IPS DF 6.9 (cell line): ENCODE data around the gene THADA.
A peak's percentile ranks its signal among the peaks of the same experiment; 100 is the strongest.

Experiments
- DNase-seq: peaks from one replicate; pipeline ENCODE4 v3.0.0-alpha.2; 2013; ENCODE audit warnings: low read depth, low spot score
- H3K27ac ChIP-seq: one replicate; pipeline ENCODE4 v1.5.1; 2013; ENCODE audit warnings: low read length, control low read depth
- H3K27me3 ChIP-seq: 2 replicates; pipeline ENCODE4 v1.6.1; 2013; ENCODE audit warnings: mild to moderate bottlenecking, low read length; ENCODE audit not compliant: control insufficient read depth, insufficient read depth
- H3K36me3 ChIP-seq: 2 replicates; pipeline ENCODE4 v1.6.1; 2013; ENCODE audit warnings: low read length; ENCODE audit not compliant: control insufficient read depth, insufficient read depth
- H3K4me1 ChIP-seq: 2 replicates; pipeline ENCODE4 v1.6.1; 2013; ENCODE audit warnings: low read length; ENCODE audit not compliant: control insufficient read depth, insufficient read depth
- H3K4me3 ChIP-seq: 2 replicates; pipeline ENCODE4 v1.5.1; 2013; ENCODE audit warnings: mild to moderate bottlenecking, low read length
- H3K9me3 ChIP-seq: 2 replicates; pipeline ENCODE4 v1.6.1; 2013; ENCODE audit warnings: low read length, inconsistent platforms; ENCODE audit not compliant: control insufficient read depth, insufficient read depth
- WGBS: extraction: QIAGEN DNeasy Blood & Tissue Kit; methylation state at CpG from one replicate; pipeline ENCODE4 v1.1.7; 2013; ENCODE audit warnings: mixed read lengths, missing lambda C conversion rate; ENCODE audit not compliant: insufficient read length, insufficient coverage; 5-methylcytosine and 5-hydroxymethylcytosine counted together

Gene THADA

DNA sequence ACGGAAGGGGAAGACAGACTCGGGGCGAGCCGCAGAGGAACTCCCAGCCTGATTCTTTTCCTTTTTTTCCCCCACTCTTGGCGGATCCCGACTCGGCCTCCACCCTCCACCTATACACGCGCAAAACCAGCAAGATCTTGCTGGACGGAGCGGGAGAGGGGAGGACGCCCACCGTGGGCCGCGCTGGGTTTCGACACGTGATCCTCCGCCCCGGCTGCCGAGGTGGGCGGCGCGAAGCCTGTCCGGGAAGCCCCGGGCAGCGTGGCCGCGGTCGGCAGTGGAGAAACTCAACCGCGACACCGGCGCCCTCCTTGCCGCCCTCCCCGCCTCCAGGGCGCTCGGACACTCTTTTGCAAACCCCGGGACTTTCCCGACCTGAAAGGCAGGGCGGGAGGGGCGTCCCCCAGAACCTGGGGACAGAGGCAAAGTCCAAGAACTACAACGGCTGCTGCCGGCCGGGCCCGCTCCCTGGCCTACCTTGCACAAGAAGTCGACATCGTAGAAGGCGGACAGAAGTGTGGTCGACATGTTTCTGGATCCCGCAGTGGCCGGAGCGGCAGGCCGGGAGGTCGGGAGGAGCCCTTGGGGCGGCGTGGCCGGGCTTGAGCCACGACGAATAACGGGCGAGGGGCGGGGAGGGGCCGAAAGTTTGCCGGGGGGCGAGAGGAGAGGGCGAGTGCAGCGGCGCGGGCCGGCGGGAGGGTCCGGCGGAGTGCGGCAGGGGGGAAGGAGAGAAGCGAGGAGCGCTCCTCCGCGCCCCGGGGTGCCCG, 369.9 kb downstream of the THADA start:
- no peak for DNase-seq

DNA sequence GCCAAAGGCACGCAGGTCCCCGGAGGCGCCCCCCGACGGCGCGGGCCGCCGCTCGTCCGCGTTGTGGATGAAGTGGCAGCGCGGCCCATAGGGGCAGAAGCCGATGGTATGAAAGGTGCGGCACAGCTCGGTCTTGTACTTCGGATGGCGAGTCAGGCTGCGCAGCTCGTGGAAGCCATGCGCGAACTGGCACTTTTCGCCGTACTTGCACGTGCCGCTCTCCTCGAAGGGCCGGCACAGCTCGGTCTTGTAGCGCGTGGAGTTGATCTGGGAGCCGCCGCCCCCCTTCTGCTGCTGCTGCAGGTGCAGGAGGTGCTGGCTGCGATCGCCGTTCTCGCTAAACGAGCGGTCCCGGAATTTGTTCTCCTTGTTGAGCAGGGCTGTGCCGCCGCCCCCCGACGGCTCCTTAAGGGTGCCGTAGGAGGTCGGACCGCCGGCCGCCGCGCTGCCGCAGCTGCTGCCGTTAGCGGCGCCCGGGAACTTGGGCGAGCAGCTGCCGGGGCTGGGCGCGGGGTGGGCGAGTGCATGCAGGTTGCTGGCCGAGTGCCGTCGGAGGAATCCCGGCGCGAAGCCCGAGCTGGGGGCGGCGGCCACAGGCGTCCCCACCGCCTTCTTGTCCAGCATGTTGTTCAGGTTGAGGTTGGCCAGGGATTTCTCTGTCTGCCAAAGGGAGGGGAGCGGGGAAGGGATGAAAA, 370.6 kb downstream of the THADA start:
- Histone ChIP-seq H3K9me3 (no peaks in the 10 kb centered on the region), H3K4me1 (no peaks in the 10 kb centered on the region), H3K36me3 (peaks cover 11% of the 10 kb centered on the region; the same call in 1 of the 2 replicates), H3K27ac (no peak overlapping the region), H3K27me3 (no peaks in the 10 kb centered on the region), H3K4me3 (peak overlapping the region; percentile 88; the same call in 1 of the 2 replicates)
- DNase-seq, result no peak
- no CpG with 5 or more reads among the region's 74 CpGs for WGBS

More for the DNA sequence above, 369.9 kb downstream of the THADA start:
- Histone ChIP-seq H3K4me3 (peak overlapping the region; percentile 88), H3K27me3 (no peaks in the 10 kb centered on the region), H3K4me1 (peaks cover 4% of the 10 kb centered on the region; the same call in 1 of the 2 replicates), H3K27ac (no peak overlapping the region), H3K9me3 (no peaks in the 10 kb centered on the region), H3K36me3 (peaks cover 11% of the 10 kb centered on the region; the same call in 1 of the 2 replicates)
- no CpG with 5 or more reads among the region's 80 CpGs for WGBS

DNA sequence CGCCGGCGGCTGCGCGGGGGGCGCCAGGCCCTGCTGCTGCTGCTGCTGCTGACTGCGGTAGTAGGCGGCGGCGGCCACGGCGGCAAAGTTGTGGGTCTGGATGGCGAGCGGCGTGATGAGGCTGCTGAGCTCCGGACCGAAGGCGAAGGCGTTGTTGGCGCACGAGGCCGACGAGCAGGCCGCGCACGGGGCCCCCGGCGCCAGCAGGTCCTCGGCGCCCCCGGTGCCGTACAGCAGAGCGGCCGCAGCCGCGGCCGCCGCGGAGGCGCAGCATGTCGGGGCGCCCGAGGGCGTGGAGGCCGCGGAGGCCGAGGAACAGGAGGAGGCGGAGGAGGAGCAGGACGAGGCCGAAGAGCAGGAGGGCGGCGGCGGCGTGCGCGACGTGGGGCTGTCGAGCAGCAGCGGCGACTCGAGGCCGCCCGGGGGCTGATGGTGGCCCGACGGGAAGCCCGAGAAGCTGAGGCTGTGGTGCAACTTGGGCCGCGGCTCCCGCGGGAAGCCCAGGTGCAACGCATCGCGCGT, 371.2 kb downstream of the THADA start:
- H3K27ac ChIP-seq, result no peak overlapping the region
- no peaks in the 10 kb centered on the region for H3K4me1 ChIP-seq
- no peaks in the 10 kb centered on the region for H3K27me3 ChIP-seq
- WGBS, result no CpG with 5 or more reads among the region's 74 CpGs
- H3K4me3 ChIP-seq, result peak overlapping the region; percentile 88
- H3K9me3 ChIP-seq, result no peaks in the 10 kb centered on the region
- peaks cover 11% of the 10 kb centered on the region; the same call in 1 of the 2 replicates for H3K36me3 ChIP-seq
- no peak for DNase-seq

DNA sequence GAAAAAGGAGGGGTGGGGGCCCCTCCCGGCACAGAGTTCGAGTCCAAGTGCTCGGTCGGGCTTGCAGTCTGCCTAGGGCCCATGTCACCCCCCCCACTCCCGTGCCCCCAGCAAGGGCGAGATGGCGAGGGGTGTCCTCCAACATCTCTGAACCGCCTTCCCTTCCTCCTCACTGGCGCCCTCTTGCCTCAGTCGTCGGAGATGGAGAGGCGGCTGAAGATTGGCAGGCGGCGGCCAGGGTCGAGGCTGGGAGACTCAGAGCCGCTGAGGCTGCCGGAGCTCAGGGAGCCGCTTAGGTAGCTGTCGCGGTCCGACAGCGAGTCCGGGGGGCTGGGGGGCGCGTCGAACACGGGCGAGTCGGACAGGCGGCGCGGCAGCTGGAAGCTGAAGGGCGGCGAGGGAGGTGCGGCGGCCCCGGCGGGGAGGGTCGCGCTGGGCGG, 371.7 kb downstream of the THADA start:
- no peaks in the 10 kb centered on the region for H3K27me3 ChIP-seq
- peak overlapping the region; percentile 88 for H3K4me3 ChIP-seq
- peaks cover 3% of the 10 kb centered on the region; the same call in 1 of the 2 replicates for H3K4me1 ChIP-seq
- H3K36me3 ChIP-seq, result peaks cover 11% of the 10 kb centered on the region; the same call in 1 of the 2 replicates
- WGBS, result no CpG with 5 or more reads among the region's 41 CpGs
- no peak for DNase-seq
- no peak overlapping the region for H3K27ac ChIP-seq
- no peaks in the 10 kb centered on the region for H3K9me3 ChIP-seq

DNA sequence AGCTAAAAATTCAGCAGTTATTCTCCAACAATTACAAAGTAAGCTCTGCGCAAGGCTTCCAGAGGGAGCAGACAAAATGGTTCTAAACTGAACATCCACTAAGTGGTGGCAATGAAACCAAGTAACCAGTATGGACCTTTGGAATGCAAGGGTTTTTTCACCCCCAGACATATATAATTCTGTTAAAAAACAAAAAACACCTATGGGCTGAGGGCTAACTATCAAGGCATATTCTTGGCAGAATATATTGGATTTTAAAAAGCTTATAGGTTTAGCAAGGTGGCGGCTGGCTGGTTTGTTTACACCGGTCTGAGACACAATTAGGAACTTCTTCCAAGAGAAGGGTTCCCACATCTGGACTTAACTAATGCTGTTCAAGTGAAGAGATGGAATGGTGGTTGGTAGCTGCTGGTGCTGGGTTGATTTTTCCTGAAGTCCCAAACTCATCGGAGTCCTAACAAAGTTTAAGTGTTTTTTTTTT, 372.3 kb downstream of the THADA start:
- Histone ChIP-seq H3K27ac (no peak overlapping the region), H3K9me3 (no peaks in the 10 kb centered on the region), H3K4me1 (peaks cover 8% of the 10 kb centered on the region; the same call in 1 of the 2 replicates), H3K4me3 (peak overlapping the region; percentile 29; the same call in 1 of the 2 replicates), H3K36me3 (peaks cover 11% of the 10 kb centered on the region; the same call in 1 of the 2 replicates), H3K27me3 (no peaks in the 10 kb centered on the region)
- DNase-seq, result no peak
- WGBS, result no CpG with 5 or more reads among the region's 4 CpGs

DNA sequence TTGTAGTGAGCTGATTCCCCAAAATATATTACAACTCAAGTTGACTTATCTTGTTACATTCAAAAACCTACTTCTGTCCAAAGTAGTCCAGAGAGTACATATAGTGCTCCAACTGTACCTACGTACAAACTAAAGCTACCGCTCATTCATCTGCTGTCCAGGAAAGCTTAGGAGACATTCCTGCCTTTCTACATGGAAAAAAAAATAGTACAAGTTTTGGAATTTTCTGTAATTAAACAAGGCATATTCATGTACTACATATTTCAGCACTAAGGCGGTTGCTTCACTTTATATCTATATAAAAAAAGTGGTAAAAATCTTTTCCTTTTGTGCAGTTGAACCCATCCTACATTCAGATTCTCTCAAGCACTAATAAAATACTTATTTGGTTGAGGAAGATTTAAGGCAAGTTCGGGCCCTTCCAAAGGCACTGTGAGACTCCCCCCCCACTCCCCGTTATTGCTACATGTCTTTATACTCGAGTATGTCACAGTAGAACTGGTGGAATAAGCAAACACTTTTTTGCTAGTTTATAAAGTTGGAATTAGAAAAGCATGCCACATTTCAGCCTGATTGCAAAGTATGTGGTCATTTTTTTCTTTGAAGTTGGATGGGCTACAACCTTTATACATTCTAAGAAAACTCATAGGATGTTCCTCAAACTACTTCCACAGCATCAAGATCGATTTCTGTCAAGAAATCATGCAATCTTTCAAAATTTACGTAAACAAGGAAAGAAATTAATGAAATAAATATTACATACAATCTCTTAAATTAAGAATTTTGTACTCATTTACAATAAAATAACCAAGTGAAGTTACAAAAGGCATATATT, 373.1 kb downstream of the THADA start:
- peaks cover 11% of the 10 kb centered on the region; the same call in 1 of the 2 replicates for H3K36me3 ChIP-seq
- H3K4me3 ChIP-seq, result no peak overlapping the region
- H3K27me3 ChIP-seq, result no peaks in the 10 kb centered on the region
- no CpG with 5 or more reads among the region's 8 CpGs for WGBS
- no peak for DNase-seq
- peaks cover 8% of the 10 kb centered on the region; the same call in 1 of the 2 replicates for H3K4me1 ChIP-seq
- no peaks in the 10 kb centered on the region for H3K9me3 ChIP-seq
- no peak overlapping the region for H3K27ac ChIP-seq

DNA sequence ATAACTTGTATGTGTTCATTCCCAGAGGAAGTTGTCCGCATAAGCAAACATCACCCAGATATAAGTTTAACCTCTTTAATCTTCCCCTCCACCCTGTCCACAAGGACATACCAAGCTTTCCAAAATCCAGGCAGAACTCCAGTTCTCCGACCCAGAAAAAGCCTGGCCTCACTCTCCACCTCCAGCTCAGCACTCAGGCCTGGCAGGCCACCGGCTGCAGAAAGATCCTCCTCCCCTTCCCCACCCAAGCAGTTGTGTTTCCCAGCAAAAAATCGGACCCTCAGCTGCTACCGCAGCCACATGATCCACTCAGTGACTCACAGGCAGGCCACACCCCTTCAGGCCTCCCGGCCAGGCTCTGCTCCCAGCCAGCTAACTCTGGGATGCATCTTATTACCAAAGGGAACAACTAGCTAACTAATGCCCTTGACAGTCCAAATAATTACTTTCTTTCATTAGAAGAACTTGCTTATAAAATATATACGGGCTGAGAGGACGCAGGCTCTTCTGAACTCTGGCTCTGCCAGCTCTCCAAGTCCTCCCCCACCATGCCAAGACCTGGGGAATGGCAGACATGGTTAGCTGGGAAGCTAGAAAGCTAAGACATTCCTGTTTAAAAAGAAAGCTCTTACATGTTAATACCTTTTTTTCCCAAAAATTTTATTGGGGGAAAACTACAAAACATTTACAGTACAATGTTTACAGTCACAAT, 373.9 kb downstream of the THADA start:
- Histone ChIP-seq H3K9me3 (no peaks in the 10 kb centered on the region), H3K27me3 (no peaks in the 10 kb centered on the region), H3K4me3 (peak overlapping the region; percentile 9; the same call in 1 of the 2 replicates), H3K27ac (peak overlapping the region; percentile 11), H3K36me3 (peaks cover 11% of the 10 kb centered on the region; the same call in 1 of the 2 replicates), H3K4me1 (peaks cover 10% of the 10 kb centered on the region)
- WGBS, result no CpG with 5 or more reads among the region's 8 CpGs
- DNase-seq, result no peak

DNA sequence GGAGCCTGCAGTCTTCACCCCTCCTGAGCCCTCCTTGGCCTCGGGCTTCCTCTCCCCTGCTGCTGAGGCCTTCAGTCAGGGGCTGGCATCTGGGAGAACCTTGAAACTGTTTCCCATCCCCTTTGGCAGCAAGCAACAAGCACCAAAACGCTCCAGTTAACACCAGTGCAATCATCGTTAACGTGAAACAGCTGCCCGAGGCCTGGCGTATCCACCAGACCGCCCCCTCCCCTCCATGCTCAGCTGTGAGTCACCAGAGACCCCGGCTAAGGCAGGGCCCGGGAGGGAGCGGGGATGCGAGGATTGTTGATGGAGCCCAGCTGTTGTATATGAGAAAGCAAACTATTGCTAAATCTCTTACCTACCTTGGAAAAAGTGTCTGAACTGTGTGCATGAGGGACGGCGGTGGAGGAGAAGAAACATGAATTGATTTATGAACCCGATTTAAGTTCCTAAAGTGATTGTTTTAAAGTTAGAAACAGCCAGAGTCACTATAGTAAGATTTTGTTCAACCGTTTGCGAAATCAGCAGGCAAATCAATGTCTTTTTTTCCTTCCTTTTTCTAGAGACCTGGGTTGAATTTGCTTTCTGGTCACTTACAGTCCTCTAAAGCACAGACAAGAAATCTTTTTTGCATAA, 374.6 kb downstream of the THADA start:
- Histone ChIP-seq H3K36me3 (peaks cover 11% of the 10 kb centered on the region; the same call in 1 of the 2 replicates), H3K4me1 (peaks cover 10% of the 10 kb centered on the region), H3K9me3 (no peaks in the 10 kb centered on the region), H3K27ac (peak overlapping the region; percentile 11), H3K27me3 (no peaks in the 10 kb centered on the region), H3K4me3 (no peak overlapping the region)
- DNase-seq, result no peak
- WGBS, result no CpG with 5 or more reads among the region's 16 CpGs

DNA sequence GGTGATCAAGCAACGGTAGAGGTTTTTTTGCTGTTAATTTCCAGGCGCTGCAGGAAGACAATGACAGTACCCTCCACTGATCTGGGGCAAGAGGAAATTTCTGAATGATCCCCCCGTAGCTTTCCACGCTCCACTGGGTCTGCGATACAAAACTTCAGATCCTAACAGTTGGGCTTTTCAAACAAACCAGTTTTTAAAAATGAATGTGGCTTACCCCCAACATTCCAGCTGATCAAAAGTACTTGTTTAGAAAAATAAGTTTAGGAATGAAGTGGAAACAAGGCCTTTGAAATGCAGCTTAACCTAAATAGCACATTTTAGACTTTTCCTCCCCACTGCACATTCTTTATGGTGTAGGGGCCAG, 375.1 kb downstream of the THADA start:
- peaks cover 11% of the 10 kb centered on the region; the same call in 1 of the 2 replicates for H3K36me3 ChIP-seq
- H3K27me3 ChIP-seq, result no peaks in the 10 kb centered on the region
- H3K4me3 ChIP-seq, result no peak overlapping the region
- WGBS, result no CpG with 5 or more reads among the region's 5 CpGs
- H3K4me1 ChIP-seq, result peaks cover 10% of the 10 kb centered on the region
- DNase-seq, result no peak
- no peak overlapping the region for H3K27ac ChIP-seq
- H3K9me3 ChIP-seq, result no peaks in the 10 kb centered on the region
